ENCODE data around the gene LAMA3. TPM values are rescaled to one million over a fixed set of nuclear protein-coding genes. Genes with fewer than 3 reads are reported as not detected.

Gene LAMA3
- total RNA-seq, 1 experiment from 2014 or later = 8.1 TPM

GRCh38 chr18:23908827-23909226 is 219.6 kb downstream of the LAMA3 start:
- H3K4me3 ChIP-seq (ENCODE audit: low read depth in 2 of 2, low read length in 2 of 2) = no peak overlapping the region
- ATAC-seq (no peak), DNase-seq (ENCODE audit: low read depth, low spot score) (no peak)
- H3K4me1 ChIP-seq (ENCODE audit: control insufficient read depth, insufficient read depth, low read length) = no peaks in the 10 kb centered on the region
- ChIA-PET POLR2A (no interaction called here), CTCF (no interaction called here)
- H3K27ac ChIP-seq (ENCODE audit: low read length) = no peak overlapping the region
- no TSS peak for BruUV-seq (replicated peaks)
- no peaks in the 10 kb centered on the region for H3K27me3 ChIP-seq (ENCODE audit: control insufficient read depth, insufficient read depth, low read length)
- intact Hi-C loops (cut with micrococcal nuclease; ENCODE audit: unreplicated experiment) (no loop called here), in situ Hi-C loops (cut with HindIII; ENCODE audit: low pct_unique_long_range_greater_than_20kb, low sequenced_read_pairs) (no loop called here)
- TF ChIP-seq REST (IDR thresholded peaks at IDR 0.05; ENCODE audit: insufficient read depth in 1 of 2, low read depth in 2 of 2, low read length in 1 of 2) = no peak
- no peak for TF ChIP-seq CTCF (IDR thresholded peaks at IDR 0.05)
- no peak for TF ChIP-seq POLR2AphosphoS5 (IDR thresholded peaks at IDR 0.05; ENCODE audit: low read depth, low read length)
- TF ChIP-seq TCF7L2 (IDR thresholded peaks at IDR 0.05; ENCODE audit: low read depth, low read length) = no peak
- TF ChIP-seq SIN3A (IDR thresholded peaks at IDR 0.05; ENCODE audit: borderline replicate concordance, insufficient read depth, low read depth, low read length) = no peak
- H3K9me3 ChIP-seq (ENCODE audit: control insufficient read depth, insufficient read depth, low read depth, low read length) = no peaks in the 10 kb centered on the region
- H3K36me3 ChIP-seq (ENCODE audit: control insufficient read depth, insufficient read depth, low read length) = no peaks in the 10 kb centered on the region

GRCh38 chr18:23910032-23910431 is 220.8 kb downstream of the LAMA3 start:
- CTCF ChIA-PET = no interaction called here
- POLR2A ChIA-PET = no interaction called here
- no peak for DNase-seq (ENCODE audit: low read depth, low spot score)
- Histone ChIP-seq H3K27ac (ENCODE audit: low read length) (no peak overlapping the region), H3K36me3 (ENCODE audit: control insufficient read depth, insufficient read depth, low read length) (no peaks in the 10 kb centered on the region), H3K4me1 (ENCODE audit: control insufficient read depth, insufficient read depth, low read length) (no peaks in the 10 kb centered on the region), H3K9me3 (ENCODE audit: control insufficient read depth, insufficient read depth, low read depth, low read length) (no peaks in the 10 kb centered on the region), H3K4me3 (ENCODE audit: low read depth in 2 of 2, low read length in 2 of 2) (no peak overlapping the region), H3K27me3 (ENCODE audit: control insufficient read depth, insufficient read depth, low read length) (no peaks in the 10 kb centered on the region)
- no TSS peak for BruUV-seq (replicated peaks)
- ATAC-seq = no peak
- in situ Hi-C loops (cut with HindIII; ENCODE audit: low pct_unique_long_range_greater_than_20kb, low sequenced_read_pairs) = no loop called here
- intact Hi-C loops (cut with micrococcal nuclease; ENCODE audit: unreplicated experiment) = no loop called here
- TF ChIP-seq TCF7L2 (IDR thresholded peaks at IDR 0.05; ENCODE audit: low read depth, low read length) (no peak), POLR2AphosphoS5 (IDR thresholded peaks at IDR 0.05; ENCODE audit: low read depth, low read length) (no peak), REST (IDR thresholded peaks at IDR 0.05; ENCODE audit: insufficient read depth in 1 of 2, low read depth in 2 of 2, low read length in 1 of 2) (no peak), CTCF (IDR thresholded peaks at IDR 0.05) (no peak), SIN3A (IDR thresholded peaks at IDR 0.05; ENCODE audit: borderline replicate concordance, insufficient read depth, low read depth, low read length) (no peak)

All from Panc1 (cell line).